Measurements from ENCODE around the gene RPS15. TPM values are rescaled to one million over a fixed set of nuclear protein-coding genes. Genes with fewer than 3 reads are reported as not detected.

RPS15 gene
- total RNA-seq, 3 donors from 2014 or later = 748 to 897 (median 892) TPM

DNA sequence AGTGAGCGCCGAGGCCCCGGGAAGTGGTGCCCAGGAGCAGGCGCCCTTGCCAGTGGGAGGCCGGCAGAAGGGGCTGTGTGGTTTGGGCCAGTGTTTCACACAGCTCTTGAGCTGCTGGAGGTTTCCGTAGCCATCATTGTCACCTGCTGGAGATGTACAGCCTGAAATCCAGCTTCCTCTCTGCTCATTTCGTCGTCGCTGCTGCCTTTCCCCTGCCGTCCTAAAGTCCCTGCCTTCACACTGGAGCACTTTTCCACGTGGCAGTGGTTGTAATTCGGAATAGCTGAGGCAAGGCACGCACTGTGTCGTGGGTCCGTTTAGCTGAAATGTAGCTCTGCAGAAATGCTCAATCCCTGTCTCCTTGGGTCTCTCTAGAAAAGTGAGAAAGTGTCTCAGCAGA is 17.6 kb upstream of the RPS15 start:
- TF ChIP-seq, protein P1, sequence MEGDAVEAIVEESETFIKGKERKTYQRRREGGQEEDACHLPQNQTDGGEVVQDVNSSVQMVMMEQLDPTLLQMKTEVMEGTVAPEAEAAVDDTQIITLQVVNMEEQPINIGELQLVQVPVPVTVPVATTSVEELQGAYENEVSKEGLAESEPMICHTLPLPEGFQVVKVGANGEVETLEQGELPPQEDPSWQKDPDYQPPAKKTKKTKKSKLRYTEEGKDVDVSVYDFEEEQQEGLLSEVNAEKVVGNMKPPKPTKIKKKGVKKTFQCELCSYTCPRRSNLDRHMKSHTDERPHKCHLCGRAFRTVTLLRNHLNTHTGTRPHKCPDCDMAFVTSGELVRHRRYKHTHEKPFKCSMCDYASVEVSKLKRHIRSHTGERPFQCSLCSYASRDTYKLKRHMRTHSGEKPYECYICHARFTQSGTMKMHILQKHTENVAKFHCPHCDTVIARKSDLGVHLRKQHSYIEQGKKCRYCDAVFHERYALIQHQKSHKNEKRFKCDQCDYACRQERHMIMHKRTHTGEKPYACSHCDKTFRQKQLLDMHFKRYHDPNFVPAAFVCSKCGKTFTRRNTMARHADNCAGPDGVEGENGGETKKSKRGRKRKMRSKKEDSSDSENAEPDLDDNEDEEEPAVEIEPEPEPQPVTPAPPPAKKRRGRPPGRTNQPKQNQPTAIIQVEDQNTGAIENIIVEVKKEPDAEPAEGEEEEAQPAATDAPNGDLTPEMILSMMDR (IDR thresholded peaks at IDR 0.05) = no peak
- peaks cover 18% of the 10 kb centered on the region for H3K36me3 ChIP-seq (ENCODE audit: low read depth)

DNA sequence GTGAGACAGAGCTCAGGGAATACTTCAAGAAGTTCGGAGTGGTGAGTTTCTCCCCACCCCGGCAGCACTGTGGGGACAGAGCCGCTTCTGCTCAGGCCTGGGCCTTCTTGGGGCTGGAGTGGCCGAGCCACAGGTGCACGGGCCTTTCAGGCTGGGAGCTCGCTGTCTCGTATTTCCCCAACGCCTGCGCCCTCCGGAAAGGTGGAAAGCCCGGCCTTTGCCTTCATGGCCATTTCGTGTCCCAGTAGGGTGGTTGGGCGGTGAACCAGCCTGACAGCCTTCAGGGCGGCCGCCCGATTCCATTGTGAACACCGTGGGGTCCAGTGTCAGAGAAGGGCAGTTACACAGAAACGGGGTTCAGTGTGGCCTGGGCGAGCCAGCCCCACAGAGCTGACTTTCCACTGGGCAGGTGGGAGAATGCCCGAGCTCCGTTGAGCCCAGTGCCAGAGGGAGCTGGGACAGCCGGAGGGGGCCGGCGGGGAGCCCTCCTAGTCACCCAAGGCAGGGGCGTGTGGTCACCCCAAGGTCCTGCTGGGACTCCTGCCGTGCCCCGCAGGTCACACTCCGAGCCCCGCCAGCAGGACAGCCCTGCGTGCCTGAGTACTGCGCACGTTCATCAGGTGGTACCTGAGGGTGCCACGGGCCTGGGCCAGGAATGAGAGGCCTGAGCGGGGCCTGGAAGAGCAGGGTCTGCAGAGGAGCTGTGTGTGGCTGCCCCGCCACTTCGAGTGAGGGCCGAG is 16.8 kb upstream of the RPS15 start:
- H3K4me3 ChIP-seq = no peak overlapping the region
- ATAC-seq (no peak), DNase-seq (peak in 1 of 3 donors; percentile 45)
- peaks cover 18% of the 10 kb centered on the region for H3K36me3 ChIP-seq (ENCODE audit: low read depth)
- TF ChIP-seq, protein P1 (IDR thresholded peaks at IDR 0.05) = no peak
- peaks cover 3% of the 10 kb centered on the region for H3K4me1 ChIP-seq (ENCODE audit: low read depth)
- H3K9me3 ChIP-seq = no peaks in the 10 kb centered on the region
- intact Hi-C loops (cut with DNase I, micrococcal nuclease) = no loop called here

More for the DNA sequence above, 17.6 kb upstream of the RPS15 start:
- no peaks in the 10 kb centered on the region for H3K9me3 ChIP-seq
- H3K4me3 ChIP-seq = no peak overlapping the region
- intact Hi-C loops (cut with DNase I, micrococcal nuclease) = no loop called here
- ATAC-seq = no peak
- peaks cover 11% of the 10 kb centered on the region for H3K4me1 ChIP-seq (ENCODE audit: low read depth)
- no peak for DNase-seq

DNA sequence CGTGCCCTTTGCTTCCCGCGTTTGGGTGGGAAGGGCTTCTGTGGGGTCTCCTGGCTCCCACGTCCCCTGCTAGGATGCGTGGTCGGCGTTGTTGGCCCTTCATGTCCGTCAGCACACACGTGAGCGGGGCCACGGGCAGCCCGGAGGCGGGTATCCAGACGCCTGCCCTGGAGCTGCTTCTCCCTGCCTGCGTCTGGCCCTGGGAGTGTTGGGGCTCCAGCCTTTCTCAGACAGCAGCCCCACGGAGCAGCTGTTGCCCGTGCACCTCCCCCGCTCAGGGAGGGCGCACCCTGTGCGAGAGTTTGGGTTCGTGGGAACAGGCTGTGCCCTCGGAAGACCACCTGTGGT is 16.3 kb upstream of the RPS15 start:
- intact Hi-C loops (cut with DNase I, micrococcal nuclease) = no loop called here
- Histone ChIP-seq H3K9me3 (no peaks in the 10 kb centered on the region), H3K4me1 (ENCODE audit: low read depth) (no peaks in the 10 kb centered on the region), H3K4me3 (no peak overlapping the region), H3K36me3 (ENCODE audit: low read depth) (peaks cover 18% of the 10 kb centered on the region)
- ATAC-seq (no peak), DNase-seq (peak in 1 of 3 donors; percentile 41)
- TF ChIP-seq, protein P1 (IDR thresholded peaks at IDR 0.05) = no peak

DNA sequence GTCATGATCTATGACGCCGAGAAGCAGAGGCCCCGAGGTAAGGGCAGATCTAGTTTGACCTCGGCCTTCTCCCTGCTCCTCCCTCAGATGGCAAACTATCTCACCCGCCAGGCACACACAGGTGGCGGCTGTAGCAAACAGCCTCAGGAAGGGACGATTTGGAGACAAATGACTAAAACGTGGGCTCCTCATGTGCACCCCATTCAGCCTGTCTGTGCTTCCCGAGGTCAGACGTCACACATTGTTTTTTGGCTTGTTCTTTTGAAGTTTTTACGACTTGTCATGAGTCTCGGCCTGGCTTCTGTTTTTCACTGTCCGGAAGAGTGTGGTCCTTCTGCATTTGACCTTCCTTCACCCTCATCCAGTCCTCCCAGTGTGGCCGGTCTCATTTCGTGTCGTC is 15.8 kb upstream of the RPS15 start:
- Histone ChIP-seq H3K36me3 (ENCODE audit: low read depth) (peaks cover 18% of the 10 kb centered on the region), H3K9me3 (no peaks in the 10 kb centered on the region), H3K4me1 (ENCODE audit: low read depth) (no peaks in the 10 kb centered on the region), H3K4me3 (no peak overlapping the region)
- DNase-seq (no peak), ATAC-seq (no peak)
- intact Hi-C loops (cut with DNase I, micrococcal nuclease) = no loop called here
- TF ChIP-seq, protein P1 (IDR thresholded peaks at IDR 0.05) = no peak

DNA sequence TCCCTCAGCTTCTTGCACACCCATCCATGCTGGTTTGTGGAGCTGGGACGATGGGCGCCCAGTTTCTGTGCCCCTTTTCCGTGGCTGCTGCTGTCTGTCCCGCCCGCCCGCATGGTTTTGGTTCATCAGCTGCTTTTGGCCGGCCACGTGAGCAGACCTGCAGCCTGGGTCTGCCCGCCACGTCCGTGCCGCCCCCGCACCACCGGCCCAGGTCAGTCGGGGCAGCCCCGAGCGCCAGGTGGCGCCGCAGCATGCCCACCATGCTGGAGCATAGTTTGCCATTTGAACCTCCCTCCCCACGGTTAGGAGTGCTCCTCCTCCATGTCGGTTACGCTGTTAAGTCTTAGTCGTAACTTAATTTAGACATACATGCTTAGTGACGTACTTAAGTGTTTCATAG is 15.3 kb upstream of the RPS15 start:
- no peak for ATAC-seq
- TF ChIP-seq, protein P1 (IDR thresholded peaks at IDR 0.05) = no peak
- no peaks in the 10 kb centered on the region for H3K9me3 ChIP-seq

More for the DNA sequence above, 15.3 kb upstream of the RPS15 start:
- Histone ChIP-seq H3K4me1 (ENCODE audit: low read depth) (no peaks in the 10 kb centered on the region), H3K4me3 (no peak overlapping the region), H3K36me3 (ENCODE audit: low read depth) (peaks cover 18% of the 10 kb centered on the region)
- intact Hi-C loops (cut with DNase I, micrococcal nuclease) = no loop called here
- DNase-seq = no peak
